Tibial artery (tissue), 4 donors: ENCODE data around the gene VTI1B.

Experiments
- DNase-seq, 2 donors: peaks; one replicate each; pipeline ENCODE4 v3.0.0-alpha.2; 2019
- H3K27ac ChIP-seq, 2 donors: fragments of 200-600 bp; sonication (generic) in 1 of 2; 1 replicate in 1 of 2; 2 replicates in 1 of 2; pipeline ENCODE4 v1.5.1; 2018 to 2019; ENCODE audit warnings: mild to moderate bottlenecking in 1 of 2
- H3K27me3 ChIP-seq, 2 donors: fragments of 200-600 bp; sonication (generic) in 1 of 2; one replicate each; pipeline versions ENCODE4 v1.5.1 to v1.6.0; 2016 to 2019
- H3K36me3 ChIP-seq, 3 donors: fragments of 200-600 bp; sonication (generic) in 2 of 3; one replicate each; pipeline ENCODE4 v1.5.1; 2016 to 2019; ENCODE audit warnings: mild to moderate bottlenecking in 2 of 3
- H3K4me1 ChIP-seq, 4 donors: fragments of 200-600 bp; sonication (generic) in 2 of 4; 1 replicate in 3 of 4; 2 replicates in 1 of 4; pipeline ENCODE4 v1.5.1; 2016 to 2019
- H3K4me3 ChIP-seq, 2 donors: fragments of 200-600 bp; sonication (generic) in 1 of 2; 1 replicate in 1 of 2; 2 replicates in 1 of 2; pipeline ENCODE4 v1.5.1; 2018 to 2019; ENCODE audit warnings: mild to moderate bottlenecking in 2 of 2
- H3K9me3 ChIP-seq, 3 donors: fragments of 200-600 bp; sonication (generic) in 1 of 3; one replicate each; pipeline ENCODE4 v1.5.1; 2016 to 2019
- intact Hi-C: fragments of 100-400 bp; cut with DNase I; formaldehyde crosslinking; loops from one replicate; pipeline ENCODE4 v1.15.0; 2023; ENCODE audit warnings: low total_unique reads
- TF ChIP-seq, protein P1 (sequence below), 2 experiments: fragments of 200-600 bp in 1 of 2; fragments of 450-650 bp in 1 of 2; IDR thresholded peaks; one replicate each; pipeline ENCODE4 v1.5.1; 2017 to 2019; ENCODE audit warnings: antibody characterized with exemption in 2 of 2, mild to moderate bottlenecking in 1 of 2, moderate library complexity in 1 of 2

The VTI1B gene

GRCh38 chr14:67599698-67600561 is 74.5 kb downstream of the VTI1B start, which contains the start of gene PIGH:
Gene PIGH (minus strand): TSS chr14:67600268. CDS start chr14:67600203, 65 bp downstream.
- TF ChIP-seq, protein P1, sequence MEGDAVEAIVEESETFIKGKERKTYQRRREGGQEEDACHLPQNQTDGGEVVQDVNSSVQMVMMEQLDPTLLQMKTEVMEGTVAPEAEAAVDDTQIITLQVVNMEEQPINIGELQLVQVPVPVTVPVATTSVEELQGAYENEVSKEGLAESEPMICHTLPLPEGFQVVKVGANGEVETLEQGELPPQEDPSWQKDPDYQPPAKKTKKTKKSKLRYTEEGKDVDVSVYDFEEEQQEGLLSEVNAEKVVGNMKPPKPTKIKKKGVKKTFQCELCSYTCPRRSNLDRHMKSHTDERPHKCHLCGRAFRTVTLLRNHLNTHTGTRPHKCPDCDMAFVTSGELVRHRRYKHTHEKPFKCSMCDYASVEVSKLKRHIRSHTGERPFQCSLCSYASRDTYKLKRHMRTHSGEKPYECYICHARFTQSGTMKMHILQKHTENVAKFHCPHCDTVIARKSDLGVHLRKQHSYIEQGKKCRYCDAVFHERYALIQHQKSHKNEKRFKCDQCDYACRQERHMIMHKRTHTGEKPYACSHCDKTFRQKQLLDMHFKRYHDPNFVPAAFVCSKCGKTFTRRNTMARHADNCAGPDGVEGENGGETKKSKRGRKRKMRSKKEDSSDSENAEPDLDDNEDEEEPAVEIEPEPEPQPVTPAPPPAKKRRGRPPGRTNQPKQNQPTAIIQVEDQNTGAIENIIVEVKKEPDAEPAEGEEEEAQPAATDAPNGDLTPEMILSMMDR (IDR thresholded peaks at IDR 0.05) = peak; percentile 50 to 56
- H3K27me3 ChIP-seq = no peaks in the 10 kb centered on the region
- H3K4me1 ChIP-seq = peaks cover 0 to 19% (median 3%) of the 10 kb centered on the region in 4 donors
- H3K9me3 ChIP-seq = no peaks in the 10 kb centered on the region
- peak; percentile 83 to 92 for DNase-seq
- peaks cover 0 to under 1% (median 0%) of the 10 kb centered on the region in 3 donors for H3K36me3 ChIP-seq
- intact Hi-C loops = no loop called here
- H3K27ac ChIP-seq = peak within 1 kb of the TSS; percentile 87 to 93
- H3K4me3 ChIP-seq = peak within 1 kb of the TSS; percentile 86 to 92
